IPS DF 6.9 (cell line): ENCODE results near the gene WDR36.

Experiments
- DNase-seq: peaks from one replicate; pipeline ENCODE4 v3.0.0-alpha.2; 2013; ENCODE audit warnings: low read depth, low spot score
- H3K27ac ChIP-seq: one replicate; pipeline ENCODE4 v1.5.1; 2013; ENCODE audit warnings: low read length, control low read depth
- H3K27me3 ChIP-seq: 2 replicates; pipeline ENCODE4 v1.6.1; 2013; ENCODE audit warnings: mild to moderate bottlenecking, low read length; ENCODE audit not compliant: control insufficient read depth, insufficient read depth
- H3K36me3 ChIP-seq: 2 replicates; pipeline ENCODE4 v1.6.1; 2013; ENCODE audit warnings: low read length; ENCODE audit not compliant: control insufficient read depth, insufficient read depth
- H3K4me1 ChIP-seq: 2 replicates; pipeline ENCODE4 v1.6.1; 2013; ENCODE audit warnings: low read length; ENCODE audit not compliant: control insufficient read depth, insufficient read depth
- H3K4me3 ChIP-seq: 2 replicates; pipeline ENCODE4 v1.5.1; 2013; ENCODE audit warnings: mild to moderate bottlenecking, low read length
- H3K9me3 ChIP-seq: 2 replicates; pipeline ENCODE4 v1.6.1; 2013; ENCODE audit warnings: low read length, inconsistent platforms; ENCODE audit not compliant: control insufficient read depth, insufficient read depth
- WGBS: extraction: QIAGEN DNeasy Blood & Tissue Kit; methylation state at CpG from one replicate; pipeline ENCODE4 v1.1.7; 2013; ENCODE audit warnings: mixed read lengths, missing lambda C conversion rate; ENCODE audit not compliant: insufficient read length, insufficient coverage; 5-methylcytosine and 5-hydroxymethylcytosine counted together

WDR36 gene

DNA sequence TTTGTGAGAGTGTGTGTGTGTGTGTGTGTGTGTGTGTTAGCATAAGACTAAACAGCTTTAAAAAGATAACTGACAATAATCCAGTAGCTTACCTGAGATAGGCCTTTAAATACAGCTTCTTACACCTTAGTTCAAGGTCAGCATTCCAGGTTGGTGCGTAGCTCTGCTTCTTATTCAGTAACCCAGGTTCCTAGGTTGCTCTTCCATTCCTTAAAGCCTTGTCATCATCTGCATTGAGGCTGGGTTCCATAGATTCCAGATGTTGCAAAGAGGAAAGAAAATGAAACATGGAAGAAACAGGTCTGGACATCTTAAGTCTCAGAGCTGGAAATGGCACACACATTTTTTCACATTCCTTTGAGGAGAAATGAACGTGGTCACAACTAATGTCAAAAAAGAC lies 78.1 kb downstream of the WDR36 start:
- DNase-seq = no peak
- WGBS = no CpG with 5 or more reads among the region's 2 CpGs
- Histone ChIP-seq H3K36me3 (no peaks in the 10 kb centered on the region), H3K9me3 (no peaks in the 10 kb centered on the region), H3K27me3 (no peaks in the 10 kb centered on the region), H3K4me3 (no peak overlapping the region), H3K27ac (no peak overlapping the region), H3K4me1 (no peaks in the 10 kb centered on the region)

GRCh38 chr5:111172504-111172903 lies 80.4 kb downstream of the WDR36 start:
- H3K36me3 ChIP-seq = no peaks in the 10 kb centered on the region

DNA sequence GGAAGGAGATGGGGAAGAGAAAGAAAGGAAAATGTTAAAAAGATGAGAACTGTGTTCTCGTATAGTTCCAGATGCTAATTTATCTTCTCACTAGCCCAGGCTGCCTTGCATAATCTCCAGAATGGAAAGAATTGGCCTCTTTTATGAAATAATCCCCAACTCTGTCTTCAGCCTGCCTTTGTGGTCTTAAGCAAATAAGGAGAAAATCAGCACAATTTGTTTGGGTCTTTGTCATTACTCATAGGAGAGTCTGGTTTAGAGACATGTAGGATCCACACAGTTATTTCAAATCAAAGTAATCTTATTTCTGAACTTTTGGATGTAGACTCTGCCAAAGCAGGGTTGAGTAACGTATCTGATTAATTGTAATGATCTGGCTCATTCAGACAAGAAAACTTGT lies 81.3 kb downstream of the WDR36 start:
- Histone ChIP-seq H3K4me3 (no peak overlapping the region), H3K9me3 (no peaks in the 10 kb centered on the region), H3K4me1 (no peaks in the 10 kb centered on the region), H3K27ac (no peak overlapping the region), H3K36me3 (no peaks in the 10 kb centered on the region), H3K27me3 (no peaks in the 10 kb centered on the region)
- DNase-seq = no peak
- no CpG with 5 or more reads among the region's 2 CpGs for whole genome bisulfite sequencing

More at GRCh38 chr5:111172504-111172903, 80.4 kb downstream of the WDR36 start:
- H3K27me3 ChIP-seq = no peaks in the 10 kb centered on the region
- H3K9me3 ChIP-seq = no peaks in the 10 kb centered on the region
- no peak for DNase-seq
- no peak overlapping the region for H3K27ac ChIP-seq
- no peaks in the 10 kb centered on the region for H3K4me1 ChIP-seq
- no peak overlapping the region for H3K4me3 ChIP-seq
- no CpG with 5 or more reads among the region's 3 CpGs for WGBS
